HTR-8/SVneo (cell line): ENCODE measurements around the gene GGA1.
A peak's percentile ranks its signal among the peaks of the same experiment; 100 is the strongest.

Source experiments
- DNase-seq: peaks from one replicate; pipeline ENCODE4 v3.0.0; 2011; ENCODE audit warnings: low spot score, mixed read lengths; ENCODE audit not compliant: insufficient read length
- FAIRE-seq: peaks from 2 replicates; lab custom pipeline; 2011; peaks lifted over from hg19 to GRCh38; lab: Jason Lieb, UNC

Gene GGA1, protein sequence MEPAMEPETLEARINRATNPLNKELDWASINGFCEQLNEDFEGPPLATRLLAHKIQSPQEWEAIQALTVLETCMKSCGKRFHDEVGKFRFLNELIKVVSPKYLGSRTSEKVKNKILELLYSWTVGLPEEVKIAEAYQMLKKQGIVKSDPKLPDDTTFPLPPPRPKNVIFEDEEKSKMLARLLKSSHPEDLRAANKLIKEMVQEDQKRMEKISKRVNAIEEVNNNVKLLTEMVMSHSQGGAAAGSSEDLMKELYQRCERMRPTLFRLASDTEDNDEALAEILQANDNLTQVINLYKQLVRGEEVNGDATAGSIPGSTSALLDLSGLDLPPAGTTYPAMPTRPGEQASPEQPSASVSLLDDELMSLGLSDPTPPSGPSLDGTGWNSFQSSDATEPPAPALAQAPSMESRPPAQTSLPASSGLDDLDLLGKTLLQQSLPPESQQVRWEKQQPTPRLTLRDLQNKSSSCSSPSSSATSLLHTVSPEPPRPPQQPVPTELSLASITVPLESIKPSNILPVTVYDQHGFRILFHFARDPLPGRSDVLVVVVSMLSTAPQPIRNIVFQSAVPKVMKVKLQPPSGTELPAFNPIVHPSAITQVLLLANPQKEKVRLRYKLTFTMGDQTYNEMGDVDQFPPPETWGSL

DNA sequence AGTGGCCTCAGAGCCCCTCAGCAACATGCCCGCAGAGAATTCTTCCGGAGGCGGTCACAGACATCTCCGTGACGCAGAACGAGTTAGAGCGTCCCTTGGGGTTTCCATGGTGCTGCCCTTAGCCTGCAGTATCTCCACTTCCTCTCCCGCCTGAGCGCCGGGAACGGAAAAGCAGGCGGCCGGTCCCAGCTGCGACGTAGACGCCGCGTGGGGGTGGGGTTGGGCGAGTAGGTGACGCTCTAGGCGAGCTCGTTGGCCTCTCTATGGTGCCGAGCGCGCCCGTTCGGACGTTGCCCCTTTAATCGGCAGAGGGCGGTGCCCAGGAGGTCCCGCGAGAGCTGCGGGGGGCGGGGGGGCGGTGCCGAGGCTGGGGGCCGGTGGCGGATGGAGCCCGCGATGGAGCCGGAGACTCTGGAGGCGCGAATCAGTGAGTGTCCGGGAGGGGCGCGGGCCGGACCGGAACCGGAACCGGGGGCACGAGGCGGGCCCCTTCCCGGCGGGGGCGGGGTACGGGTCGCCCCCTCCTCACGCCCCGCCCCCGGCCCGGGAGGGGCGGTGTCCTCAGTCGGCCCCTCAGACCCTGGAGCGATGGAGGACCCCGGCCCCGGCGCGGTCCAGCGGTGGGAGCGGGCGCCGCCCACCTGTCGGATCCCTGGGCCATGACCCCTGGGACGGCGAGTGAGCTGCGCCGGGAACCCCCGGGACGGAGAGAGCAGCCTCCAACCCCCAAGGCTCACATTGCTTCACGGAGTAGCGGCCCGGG lies at the start of gene GGA1:
TSS of gene GGA1 (plus strand) at position 358 of the 763 bp plus-strand sequence. CDS start at position 385, 27 bp downstream.
- peak; percentile 80 for DNase-seq
- no peak for FAIRE-seq

DNA sequence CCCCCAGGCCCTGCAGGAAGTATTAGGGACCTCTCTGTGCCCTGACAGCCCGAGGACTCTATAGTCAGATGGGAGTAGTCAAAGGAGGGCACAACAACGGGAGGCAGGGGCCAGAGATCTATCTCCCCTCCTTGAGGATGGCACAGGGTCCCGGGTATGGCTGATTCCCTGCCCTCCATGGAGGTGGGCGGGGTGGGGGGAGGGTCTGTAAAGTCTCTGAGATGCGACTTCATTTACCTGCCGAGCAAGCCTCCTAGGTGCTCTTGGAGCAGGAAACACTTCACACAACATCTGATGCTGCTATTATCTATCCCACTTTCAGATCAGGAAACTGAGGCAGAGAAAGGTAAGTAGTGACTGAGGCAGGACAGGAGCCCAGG lies 49.1 kb upstream of the GGA1 start:
- FAIRE-seq: no peak
- DNase-seq: no peak

DNA sequence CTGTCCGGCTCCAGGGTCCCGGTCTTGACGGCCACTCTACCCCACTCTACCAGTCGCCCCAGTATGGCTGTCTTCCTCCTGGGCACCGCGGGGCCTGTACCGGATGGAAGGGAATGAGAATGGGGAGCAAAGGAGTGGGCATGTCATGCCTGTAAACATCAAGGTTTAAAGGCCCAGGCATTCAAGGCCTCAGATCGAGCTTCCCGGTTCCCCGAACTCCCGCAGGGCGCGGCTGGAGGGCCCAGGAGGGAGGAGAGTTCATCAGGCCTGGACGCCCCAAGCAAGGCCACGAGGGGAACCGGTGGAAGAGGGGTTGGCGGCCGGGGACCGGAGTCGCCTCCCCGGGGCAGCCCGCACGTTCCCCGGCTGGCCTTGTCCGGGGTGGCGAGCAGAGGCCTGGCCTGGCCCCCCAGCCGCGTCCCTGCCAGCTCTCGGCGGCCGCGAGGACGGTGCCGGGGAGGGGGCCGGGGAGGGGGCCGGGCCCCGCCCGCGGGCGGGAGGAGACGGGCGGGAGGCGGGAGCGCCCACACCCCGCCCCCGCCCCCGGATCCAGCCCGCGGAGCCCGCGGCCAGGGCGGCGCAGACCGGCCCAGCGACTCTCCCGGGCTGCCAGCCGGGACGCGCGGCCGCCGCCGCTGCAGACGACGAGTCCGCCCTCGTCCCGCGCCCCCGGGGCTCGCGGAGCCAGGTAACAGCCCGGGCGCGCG lies 48.6 kb upstream of the GGA1 start, which contains the start of gene CDC42EP1:
TSS of gene CDC42EP1 (plus strand) at position 580 of the 707 bp plus-strand sequence. CDS start 5,870 bp downstream, outside the sequence.
- FAIRE-seq: no peak

DNA sequence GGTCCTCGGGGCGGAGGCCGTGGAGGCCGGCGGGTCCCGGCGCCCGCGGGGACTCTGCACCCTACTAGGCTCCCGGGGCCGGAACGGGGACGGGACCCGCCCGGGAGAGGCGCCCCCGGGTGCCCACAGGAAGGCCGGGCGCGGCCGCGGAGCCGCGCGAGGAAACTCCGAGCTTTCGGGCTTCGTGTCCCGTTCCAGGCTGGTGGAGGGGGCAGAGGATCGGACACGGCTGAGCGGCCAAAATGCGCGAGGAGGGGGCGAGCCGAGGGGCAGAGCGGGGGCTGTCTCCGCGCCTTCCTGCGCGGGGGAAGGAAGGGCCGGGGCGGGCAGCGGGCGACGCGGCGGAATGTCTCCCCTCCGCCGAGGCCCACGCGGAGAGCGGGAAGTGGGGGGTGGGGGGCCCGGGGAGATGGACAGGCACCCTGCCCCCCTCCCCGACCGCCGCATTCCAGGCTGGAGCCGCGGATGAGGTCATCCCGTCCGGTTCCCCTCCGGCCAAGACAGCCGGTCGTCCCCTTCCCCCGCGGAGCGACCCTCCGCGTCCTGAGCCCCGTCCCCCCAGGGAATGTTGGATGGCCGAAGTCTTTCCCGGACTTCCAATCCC lies 47.9 kb upstream of the GGA1 start:
- DNase-seq: no peak
- FAIRE-seq: peak; percentile 13

More for the DNA sequence above, 48.6 kb upstream of the GGA1 start, which contains the start of gene CDC42EP1:
- DNase-seq: peak; percentile 31

DNA sequence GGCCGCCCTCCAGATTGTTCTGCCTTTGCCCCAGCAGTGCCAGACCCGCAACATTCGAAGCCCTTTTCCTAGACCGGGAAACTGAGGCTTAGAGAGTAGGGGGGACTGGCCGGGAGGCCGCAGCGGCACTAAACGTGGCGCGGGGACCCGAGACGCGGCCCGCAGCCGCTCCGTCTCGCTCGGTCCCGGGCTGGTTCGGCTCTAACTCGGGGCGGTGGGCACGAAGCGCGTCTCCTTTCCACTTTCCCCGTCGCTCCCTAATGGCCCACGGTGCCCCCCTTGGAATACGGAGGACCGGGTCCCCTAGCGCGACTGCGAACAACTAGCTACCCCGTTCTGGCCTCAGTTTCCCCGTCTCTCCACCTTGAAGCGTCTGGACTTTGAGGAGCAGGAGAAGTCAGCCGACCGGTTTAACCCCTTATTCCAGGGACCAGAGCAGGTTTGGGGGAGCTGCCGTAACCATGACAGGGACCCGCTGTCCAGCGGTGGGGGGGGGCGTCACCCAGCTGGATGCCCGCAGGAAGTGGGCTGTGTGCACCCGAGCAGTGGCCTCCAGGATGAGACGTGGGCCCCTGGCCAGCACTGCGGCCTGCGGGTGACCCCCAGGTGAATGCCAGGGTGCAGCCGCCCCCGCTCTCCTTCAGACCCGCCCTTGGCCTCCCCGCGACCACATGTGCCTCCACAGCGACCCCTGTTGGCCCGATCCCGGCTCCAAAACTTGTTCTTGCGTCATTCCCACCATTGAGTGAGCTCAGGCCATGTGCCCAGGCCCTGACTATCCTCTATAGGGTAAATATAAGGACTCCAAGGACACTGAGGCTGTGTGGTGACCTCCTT lies 47.2 kb upstream of the GGA1 start:
- DNase-seq (peak; percentile 76), FAIRE-seq (peak; percentile 89)

DNA sequence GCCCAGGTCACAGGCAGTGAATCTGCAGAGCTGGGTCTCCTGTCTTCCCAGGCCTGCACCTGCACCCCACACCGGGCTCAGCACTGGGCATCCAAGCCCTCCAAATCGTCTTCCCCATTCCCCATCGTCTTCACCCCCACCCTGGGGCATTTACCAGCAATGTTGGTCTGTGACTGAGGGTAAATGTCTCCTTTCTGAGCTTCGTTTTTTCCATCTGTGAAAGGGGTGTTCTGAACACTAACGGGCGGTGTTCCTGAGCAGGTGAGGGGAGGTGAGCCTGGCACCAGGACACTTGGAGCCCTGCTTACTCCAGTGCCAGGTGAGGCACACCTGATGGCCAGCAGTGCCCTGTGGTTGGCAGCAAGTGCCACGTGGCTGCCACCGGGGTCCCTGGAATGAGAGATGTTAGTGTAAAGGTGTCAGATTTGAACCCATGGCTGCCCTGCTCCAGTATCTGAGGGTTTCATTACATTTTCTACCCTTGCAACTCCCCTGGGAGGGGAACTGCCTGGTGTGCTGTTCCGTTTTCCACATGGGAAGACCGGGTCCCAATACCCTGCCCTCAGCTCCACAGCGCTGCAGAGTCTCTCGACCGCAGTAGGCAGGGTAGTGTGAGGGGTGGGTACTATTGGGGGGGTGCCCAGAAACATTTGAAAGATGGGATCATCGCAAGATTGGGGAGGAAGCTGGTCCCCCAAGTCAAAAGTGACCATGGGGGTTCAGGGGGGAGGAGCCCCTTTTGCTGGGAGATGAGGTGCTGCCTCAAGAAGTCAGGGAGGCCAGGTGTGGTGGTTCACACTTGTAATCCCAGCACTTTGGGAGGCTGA lies 46.4 kb upstream of the GGA1 start:
- FAIRE-seq (no peak), DNase-seq (no peak)

DNA sequence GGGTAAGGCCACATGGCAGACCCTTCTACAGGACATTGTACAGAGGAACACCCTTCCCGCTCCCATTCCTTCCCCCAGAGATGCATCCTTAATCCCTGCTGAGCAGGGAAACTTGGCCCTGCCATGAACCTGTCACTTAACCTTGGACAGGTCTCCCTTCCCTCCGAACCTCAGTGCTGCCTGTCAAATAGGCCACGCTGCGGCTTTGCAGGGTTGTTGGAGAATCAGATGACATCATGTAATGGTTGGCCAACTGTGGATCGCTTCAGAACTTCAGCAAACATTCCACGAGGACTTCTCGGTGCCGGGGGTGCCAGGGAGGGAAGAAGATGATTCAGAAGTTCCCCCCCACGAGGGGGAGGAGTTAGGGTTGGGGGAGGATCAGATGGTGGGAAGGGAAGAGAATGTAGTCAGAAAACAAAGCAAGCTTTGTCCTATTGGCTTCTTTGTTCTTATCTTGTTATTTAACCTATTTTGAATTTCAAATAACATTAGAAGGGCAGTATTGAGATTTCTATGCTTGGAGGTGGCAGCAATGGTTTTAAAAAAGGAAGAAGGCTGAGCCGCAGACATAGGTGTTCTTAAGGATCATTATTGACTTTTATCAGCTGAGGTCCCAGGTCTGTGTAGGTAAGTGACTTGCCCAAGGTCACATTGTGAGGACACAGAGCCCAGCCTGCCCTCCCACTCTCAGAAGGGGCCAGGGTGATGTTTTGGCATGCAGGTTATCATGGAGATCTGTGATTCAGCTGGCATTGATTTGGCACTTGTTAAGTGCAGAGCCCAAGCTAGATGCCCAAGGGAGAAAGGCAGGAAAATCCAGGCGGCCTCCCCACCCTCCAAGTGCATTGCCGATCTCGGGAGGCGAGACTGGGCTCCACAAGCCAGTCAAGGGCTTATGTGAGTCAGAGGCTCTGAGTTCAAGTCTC lies 45.2 kb upstream of the GGA1 start:
- FAIRE-seq (peak; percentile 74), DNase-seq (peak; percentile 56)

DNA sequence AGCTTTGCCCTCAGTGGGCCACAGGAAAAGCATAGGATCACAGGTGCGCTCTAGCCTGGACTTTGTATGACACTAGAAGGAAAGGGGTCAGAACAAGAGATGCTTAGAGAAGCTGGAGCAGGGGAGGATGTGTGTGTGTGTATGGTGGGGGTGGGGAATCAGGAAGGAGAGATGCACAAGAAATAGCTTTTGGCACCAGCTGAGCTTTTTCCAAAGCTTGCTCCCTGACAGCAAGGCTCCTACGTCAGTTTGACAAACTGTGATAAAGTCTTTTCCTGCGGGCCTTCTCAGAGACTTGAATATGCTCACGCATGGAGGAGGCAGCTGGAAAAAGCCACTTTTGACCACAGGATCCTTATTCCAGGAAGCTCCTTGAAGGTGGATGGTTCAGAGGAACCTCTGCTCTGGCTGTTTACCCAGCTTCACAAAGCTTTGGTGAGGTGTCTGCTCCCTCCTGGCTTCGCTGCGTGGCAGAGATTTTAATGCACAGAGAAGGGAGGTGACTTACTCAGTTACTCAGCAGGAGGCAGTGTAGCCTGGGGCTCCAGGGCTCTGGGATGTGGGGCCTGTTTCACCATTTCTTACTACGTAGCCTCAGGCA lies 44.4 kb upstream of the GGA1 start:
- FAIRE-seq (no peak), DNase-seq (no peak)

DNA sequence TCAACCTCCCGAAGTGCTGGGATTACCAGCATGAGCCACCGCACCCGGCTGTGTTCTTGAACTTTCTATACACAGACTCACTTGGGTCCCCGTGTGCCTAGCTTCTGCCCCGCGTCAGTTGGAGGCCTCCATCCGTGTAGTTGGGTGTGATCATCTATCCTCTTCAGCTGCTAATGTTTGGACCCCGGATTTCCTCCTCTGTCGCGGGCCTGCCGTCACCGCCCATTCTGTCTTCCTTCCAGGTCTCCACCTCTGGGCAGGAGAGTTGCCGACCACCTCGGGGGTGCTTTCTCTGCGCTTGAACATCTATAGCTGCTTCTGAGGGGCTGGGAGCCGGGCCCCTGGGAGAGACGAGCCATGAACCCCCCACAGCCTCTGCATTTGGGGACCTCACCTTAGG lies 42.8 kb upstream of the GGA1 start:
- DNase-seq (no peak), FAIRE-seq (no peak)

DNA sequence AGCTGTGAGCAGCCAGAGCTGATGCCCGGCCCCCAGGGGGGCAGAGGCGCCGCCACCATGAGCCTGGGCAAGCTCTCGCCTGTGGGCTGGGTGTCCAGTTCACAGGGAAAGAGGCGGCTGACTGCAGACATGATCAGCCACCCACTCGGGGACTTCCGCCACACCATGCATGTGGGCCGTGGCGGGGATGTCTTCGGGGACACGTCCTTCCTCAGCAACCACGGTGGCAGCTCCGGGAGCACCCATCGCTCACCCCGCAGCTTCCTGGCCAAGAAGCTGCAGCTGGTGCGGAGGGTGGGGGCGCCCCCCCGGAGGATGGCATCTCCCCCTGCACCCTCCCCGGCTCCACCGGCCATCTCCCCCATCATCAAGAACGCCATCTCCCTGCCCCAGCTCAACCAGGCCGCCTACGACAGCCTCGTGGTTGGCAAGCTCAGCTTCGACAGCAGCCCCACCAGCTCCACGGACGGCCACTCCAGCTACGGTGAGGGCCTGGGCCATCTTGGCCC lies 42.3 kb upstream of the GGA1 start:
- FAIRE-seq: no peak
- DNase-seq: no peak

DNA sequence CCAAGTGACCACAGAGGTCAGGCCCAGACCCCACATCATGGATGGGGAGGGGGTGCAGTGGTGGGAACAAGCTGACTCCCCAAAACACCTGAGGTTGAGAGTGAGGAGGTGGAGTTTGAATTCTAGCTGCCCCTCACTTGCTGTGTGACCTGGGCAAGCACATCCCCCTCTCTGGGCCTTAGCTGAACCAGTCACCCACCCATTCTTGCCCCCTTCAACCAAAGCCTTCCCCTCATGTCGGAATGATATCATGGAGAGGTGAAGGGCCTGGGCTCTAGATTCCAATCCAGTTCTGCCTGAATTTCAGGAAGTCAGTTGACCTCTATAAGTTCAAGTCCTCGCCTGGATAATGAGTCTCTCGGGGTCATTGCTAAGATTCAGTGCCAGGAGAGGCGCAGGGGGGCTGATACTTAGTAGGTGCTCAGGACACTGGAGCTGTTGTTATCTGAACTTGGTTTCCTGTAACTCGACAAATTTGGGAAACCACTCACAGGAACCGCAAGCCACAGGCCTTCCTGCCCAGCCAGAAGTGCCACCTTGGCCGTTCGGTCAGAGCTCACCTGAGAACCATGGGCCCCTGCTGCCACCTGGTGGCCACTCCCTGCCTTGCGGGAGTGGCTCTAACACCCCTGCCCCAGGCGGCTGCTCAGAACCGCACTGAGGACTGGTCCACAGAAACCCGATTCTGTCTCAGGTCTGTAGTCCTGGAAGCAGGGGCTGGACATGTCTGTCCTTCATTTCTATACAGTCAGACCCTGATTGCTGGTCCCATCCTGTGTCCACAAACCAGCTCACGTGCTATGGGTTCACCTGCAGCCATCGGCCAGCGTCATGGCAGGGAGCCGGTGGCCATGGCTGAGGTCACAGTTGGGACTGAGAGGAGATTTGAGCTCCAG lies 41.5 kb upstream of the GGA1 start:
- DNase-seq (peak; percentile 31), FAIRE-seq (no peak)

DNA sequence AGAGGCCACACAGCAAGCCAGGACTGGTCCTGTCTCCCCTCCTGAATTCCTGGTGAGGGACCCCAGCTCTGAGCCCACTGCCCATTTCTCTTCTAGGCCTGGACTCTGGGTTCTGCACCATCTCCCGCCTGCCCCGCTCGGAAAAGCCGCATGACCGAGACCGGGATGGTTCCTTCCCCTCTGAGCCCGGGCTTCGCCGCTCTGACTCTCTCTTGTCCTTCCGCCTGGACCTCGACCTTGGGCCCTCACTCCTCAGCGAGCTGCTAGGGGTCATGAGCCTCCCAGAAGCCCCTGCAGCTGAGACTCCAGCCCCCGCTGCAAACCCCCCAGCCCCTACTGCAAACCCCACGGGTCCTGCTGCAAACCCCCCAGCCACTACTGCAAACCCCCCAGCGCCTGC lies 40.6 kb upstream of the GGA1 start:
- FAIRE-seq (no peak), DNase-seq (no peak)

DNA sequence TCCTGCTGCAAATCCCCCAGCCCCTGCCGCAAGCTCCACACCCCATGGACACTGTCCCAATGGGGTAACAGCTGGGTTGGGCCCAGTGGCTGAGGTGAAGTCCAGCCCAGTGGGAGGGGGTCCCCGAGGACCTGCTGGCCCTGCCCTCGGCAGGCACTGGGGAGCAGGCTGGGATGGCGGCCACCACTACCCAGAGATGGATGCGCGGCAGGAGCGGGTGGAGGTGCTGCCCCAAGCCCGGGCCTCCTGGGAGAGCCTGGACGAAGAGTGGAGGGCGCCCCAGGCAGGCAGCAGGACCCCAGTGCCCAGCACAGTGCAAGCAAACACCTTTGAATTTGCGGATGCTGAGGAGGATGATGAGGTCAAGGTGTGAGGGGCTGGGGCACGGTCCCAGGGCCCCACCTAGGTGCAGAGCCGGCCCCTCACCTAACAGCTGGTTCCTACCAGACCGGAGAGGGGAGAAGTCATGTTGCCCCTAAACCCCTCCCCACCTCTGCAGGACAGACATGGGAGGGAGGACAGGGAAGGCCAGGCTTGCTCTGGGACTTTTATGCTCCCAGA lies 40.1 kb upstream of the GGA1 start:
- DNase-seq (no peak), FAIRE-seq (no peak)

DNA sequence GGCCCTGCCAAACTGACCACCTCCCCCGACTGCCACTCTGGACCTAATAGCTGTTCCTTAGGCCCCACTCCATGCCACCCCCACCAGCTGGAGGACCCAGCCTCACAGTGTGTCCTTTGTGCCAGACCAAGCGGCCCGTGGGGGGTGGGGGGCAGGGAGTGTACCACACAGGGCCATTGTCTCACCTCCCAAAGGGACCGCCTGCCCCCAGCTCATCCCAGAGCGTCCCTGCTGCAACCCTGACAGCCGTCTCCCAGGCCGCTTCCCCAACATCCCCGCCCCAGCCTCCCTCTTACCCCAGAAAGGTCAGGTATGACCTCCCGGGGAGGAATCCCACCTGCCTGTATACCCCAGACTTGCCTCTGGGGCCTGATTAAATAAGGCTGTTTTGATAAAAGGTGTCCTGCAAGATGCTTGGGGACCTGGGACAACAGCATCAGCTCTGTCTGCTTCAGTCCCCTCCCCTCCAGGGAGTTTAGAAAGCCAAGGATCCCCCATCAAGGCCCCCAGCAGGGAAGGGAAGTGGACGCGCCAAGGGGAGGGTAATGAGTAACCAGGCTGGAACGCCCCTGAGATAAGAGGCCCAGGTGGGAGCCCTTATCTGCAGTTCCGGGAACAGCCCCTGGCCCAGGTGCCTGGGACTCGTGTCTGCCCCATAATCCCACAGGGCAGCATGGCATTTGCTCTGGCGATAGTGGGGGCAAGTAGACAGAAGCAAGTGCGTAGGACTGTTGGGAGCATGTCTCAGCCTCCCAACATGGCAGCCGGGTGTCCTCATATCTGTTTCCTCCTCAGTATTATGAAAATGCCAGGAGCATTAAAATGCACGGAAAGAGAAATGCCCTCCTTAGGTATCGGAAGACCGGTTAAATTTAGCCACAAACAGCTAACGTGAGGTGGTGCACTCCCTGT lies 39.4 kb upstream of the GGA1 start:
- DNase-seq: no peak
- FAIRE-seq: no peak
